Raji (cell line): ENCODE results near the gene SPTB.

Source experiments
- POLR2A ChIP-seq: IDR thresholded peaks from 2 replicates; pipeline ENCODE4 v1.6.1; 2011; ENCODE audit warnings: low read depth, low read length, control low read depth; ENCODE audit not compliant: insufficient read depth

SPTB gene

DNA sequence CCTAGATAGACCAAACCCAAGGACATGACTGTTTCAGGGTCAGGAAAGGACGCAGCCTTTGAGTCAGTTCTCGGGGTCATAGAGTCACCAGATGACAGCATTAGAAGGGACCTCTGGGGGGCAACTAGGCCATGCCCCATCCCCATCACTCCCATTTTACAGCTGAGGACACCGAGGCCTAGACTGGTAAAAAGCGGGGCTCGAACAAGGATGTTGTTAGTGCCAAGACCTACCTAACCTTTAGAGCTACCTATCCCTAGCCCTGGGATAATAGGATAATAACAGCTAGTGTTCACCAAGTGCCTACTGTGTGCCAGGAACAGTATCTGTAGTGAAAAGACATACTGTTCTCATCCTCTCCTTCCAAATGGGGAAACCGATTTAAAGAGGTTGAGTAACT lies 126.8 kb downstream of the SPTB start:
- no peak for TF ChIP-seq POLR2A

DNA sequence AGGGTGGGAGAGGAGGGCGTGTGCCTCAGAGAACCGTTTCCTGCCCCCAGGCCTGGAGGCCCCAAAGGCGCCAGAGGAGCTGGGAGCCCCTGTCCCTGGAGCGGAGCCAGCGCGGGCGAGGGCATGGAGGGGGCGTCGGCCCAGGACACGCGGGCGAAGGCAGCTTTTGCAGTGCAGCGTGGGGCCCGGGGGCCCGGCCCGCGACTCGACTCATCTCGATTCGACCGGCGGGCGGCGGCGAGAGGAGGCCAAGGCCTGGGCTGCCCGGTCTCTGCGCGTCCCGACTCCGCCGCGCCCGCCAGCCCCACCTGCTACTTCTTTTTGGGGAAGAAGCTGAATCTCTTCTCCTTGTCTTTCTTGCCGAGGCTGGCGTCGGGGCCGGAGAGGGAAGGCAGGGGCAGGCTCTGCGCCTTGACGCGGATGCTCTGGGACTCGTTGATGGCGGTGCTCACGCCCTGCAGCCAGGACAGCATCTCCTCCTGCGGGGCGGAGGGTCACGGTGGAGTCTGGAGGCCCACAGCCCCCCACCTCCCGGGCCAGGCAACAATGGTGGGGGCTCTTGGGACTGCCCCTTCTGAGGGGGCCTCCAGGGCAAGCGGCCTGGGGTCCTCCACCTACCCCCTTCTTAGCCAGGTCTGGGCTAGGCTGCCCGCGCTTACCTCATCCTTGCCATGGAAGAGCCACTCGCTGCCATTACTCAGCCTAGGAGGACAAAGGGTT lies 130.6 kb downstream of the SPTB start:
- TF ChIP-seq POLR2A = no peak

DNA sequence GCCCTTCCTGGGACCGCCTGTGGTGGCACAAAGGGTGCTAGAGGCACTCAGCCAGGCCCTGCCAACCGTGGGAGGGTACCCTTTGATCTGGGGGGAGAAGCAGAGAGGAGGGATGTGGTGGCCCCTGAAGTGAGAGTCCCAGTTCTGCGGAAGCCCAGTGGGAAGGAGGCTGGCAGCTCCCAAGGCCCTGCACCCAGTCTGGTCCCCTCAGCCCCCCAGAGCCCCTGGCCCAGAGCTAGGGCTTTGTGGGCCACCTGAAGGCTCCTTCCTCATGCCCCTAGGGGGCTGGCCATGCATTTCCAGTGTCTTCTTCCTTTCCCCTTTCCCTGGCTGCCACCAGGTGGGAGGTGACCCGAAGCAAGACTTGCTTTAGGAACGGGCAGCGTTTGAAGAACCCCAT lies 131.2 kb downstream of the SPTB start:
- TF ChIP-seq POLR2A = no peak

DNA sequence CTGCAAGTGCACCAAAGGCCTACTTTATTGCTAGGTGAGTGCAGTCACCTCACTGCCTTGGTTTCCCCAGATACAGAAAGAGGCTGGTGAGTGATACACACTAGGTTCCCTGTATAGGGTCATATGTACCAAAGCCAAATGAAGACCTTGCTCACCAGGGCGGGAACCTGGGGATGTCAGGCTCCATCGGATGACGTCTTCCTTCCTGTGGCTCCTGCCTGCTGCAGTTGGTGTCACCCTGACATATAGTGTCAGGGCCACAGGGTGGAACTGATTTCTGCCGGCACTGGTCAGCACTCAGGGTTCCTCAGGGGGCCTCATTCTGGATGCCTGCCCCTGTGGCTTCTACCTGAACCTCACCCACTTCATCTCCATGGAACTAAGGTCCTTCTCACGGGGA lies 132.4 kb downstream of the SPTB start:
- TF ChIP-seq POLR2A = no peak

DNA sequence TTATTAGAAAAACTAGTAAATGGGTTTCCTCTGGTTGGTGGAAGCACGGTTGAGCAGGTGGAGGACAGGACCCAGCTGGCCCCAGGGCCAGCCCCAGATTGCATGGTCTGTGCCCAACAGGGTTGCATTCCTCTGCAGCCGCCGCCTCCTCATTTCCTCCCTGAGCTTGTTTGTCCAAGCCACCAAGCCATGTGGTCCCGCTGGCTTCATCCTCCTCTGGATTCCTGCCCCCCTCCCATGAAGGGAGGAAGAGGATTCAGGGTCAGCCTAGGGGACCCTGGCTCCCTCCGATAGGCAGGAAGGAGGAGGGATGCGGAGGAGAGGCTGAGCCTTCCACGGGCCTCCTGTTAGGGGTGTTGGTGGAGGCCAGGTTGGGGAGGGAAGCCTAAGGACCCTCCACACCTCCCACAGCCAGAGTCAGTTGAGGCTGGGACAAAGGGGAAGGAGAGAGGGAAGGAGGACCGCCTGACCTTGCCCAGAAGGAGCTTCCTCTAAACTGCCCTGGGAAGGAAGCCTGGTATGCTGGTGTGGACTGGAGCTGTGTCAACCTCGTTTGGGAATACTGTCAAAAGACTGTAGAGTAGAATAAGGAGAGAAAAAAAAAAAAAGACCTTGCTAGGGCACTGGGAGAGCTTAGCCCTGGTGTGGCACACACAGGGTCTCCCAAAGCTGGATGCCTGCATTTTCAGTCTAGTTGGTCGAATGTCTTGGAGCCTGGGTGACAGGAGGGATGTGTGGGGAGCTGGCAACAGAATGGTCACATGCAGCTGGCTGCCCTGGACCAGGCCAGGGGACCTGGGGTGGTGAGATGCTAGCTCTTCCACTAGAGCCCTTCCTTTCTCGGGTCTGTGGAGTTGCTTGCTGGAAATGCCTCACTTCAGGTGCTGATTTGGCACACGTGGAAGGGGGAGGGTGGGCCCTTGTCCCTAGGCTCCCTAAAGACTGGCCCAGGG lies 133.1 kb downstream of the SPTB start:
- TF ChIP-seq POLR2A = no peak

DNA sequence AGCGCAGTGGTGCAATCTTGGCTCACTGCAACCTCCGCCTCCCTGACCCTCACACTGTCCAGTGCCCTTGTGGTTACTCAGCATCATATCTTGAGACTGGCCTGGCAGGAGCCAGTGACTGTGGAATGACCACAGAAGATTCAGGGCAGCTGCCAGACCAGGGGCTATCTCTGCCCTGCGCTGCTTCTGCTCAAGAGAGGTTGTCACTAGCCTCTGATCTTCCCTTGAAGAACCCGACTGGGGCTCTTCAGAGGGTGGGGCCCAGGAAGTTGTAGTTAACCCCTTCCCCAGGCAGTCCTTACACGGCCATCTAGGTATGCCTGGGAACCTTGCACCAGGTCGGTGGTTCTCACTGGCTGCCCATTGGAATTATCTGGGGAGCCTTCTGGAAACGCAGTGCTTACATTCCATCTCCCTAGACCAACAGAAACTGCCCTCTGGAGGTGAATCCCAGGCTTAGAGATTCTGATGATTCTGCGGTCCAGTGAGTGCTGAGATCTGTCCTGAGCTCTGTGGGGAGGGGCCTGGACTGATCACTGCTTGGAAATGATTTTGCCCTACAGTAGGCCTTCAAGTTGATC lies 134.1 kb downstream of the SPTB start:
- no peak for TF ChIP-seq POLR2A

DNA sequence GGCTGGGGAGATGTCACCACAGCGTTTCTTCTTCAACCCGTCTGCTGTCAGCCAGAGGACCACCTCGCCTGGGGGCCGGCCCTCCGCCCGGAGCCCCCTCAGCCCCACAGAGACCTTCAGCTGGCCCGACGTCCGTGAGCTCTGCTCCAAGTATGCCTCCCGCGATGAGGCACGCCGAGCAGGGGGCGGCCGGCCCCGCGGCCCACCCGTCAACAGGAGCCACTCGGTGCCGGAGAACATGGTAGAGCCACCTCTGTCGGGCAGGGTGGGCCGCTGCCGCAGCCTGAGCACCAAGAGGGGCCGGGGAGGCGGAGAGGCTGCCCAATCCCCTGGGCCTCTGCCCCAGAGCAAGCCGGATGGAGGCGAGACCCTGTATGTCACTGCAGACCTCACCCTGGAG lies 136.6 kb downstream of the SPTB start:
- TF ChIP-seq POLR2A = no peak

DNA sequence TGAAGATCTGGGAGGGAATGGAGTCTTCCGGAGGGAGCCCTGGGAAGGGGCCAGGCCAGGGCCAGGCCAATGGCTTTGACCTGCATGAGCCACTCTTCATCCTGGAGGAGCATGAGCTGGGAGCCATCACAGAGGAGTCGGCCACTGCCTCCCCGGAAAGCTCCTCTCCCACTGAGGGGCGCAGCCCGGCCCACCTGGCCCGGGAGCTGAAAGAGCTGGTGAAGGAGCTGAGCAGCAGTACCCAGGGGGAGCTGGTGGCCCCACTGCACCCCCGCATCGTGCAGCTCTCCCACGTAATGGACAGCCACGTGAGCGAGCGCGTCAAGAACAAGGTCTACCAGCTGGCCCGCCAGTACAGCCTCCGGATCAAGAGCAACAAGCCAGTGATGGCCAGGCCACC lies 137.7 kb downstream of the SPTB start:
- TF ChIP-seq POLR2A = no peak

DNA sequence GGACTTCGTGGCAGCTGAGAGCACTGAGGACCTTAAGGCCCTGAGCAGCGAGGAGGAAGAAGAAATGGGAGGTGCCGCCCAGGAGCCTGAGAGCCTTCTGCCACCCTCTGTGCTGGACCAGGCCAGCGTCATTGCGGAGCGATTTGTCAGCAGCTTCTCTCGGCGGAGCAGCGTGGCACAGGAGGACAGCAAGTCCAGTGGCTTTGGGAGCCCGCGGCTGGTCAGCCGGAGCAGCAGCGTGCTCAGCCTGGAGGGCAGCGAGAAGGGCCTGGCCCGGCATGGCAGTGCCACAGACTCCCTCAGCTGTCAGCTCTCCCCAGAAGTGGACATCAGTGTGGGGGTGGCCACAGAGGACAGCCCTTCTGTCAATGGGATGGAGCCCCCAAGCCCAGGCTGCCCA lies 138.5 kb downstream of the SPTB start:
- no peak for TF ChIP-seq POLR2A

DNA sequence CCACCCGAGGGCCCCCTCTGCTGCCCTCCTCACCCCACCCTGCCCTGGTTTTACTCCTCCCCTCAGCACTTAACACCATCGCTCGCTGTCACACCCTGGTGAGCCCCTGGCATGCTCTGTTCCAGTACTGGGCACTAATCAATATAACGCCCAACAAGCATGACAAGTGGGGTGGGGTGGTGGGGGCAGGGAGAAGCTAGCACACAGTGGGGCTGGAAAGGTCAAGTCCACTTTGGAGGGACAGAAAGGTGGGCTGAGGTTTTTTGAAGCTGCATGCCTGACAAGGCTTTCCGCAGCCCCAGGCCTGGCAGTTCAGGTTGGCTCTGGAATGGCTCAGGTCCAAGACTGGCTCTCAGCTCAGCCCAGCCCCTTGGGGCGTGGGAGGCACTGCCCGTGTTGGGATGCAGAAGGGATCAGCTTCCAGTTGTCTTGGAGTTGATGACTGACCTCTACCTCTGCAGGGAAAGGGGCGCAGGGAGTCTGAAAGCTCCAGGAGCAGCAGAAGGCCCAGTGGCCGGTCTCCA lies 141.4 kb downstream of the SPTB start:
- no peak for TF ChIP-seq POLR2A

DNA sequence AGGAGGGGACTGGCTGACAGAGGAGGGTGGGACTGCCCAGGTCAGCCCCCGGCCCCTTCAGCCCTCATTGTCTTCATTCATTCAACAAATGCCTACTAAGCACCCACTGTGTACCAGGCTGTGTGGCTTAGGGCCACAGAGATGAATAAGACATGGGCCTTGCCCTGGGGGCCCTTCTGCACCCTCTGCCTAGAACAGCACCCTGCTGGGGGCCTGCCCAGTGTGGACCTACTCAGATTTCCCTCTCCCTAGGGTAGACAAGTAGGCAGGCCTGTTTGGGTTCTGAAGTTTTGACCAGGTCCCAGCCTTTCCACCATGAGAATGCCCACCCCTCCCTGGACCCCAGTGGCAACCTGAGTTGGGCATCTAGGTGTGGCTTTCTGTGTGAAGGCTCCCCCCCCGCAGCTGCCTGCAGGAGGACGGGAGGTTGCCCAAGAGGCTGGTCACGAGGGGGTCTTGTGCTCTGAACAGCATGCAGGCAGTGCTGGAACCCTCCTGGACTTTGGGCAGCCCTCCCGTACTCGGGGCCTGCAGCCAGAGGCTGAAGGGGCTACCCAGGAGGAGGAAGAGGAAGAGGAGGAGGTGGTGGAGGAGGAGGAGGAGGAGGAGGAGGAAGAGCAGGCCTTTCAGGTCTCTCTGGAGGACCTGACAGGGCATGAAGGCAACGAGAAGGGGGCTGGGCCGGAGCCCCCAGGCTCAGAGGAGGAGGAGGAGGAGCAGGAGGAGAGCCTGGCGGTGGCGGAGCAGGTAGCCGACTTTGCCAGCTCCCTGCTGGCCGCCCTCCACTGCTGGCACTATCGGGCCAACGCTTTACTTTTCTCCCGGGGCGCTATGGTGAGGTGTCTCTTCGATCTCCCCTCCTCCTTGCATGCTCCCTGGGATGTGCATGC lies 142.1 kb downstream of the SPTB start:
- TF ChIP-seq POLR2A = no peak

DNA sequence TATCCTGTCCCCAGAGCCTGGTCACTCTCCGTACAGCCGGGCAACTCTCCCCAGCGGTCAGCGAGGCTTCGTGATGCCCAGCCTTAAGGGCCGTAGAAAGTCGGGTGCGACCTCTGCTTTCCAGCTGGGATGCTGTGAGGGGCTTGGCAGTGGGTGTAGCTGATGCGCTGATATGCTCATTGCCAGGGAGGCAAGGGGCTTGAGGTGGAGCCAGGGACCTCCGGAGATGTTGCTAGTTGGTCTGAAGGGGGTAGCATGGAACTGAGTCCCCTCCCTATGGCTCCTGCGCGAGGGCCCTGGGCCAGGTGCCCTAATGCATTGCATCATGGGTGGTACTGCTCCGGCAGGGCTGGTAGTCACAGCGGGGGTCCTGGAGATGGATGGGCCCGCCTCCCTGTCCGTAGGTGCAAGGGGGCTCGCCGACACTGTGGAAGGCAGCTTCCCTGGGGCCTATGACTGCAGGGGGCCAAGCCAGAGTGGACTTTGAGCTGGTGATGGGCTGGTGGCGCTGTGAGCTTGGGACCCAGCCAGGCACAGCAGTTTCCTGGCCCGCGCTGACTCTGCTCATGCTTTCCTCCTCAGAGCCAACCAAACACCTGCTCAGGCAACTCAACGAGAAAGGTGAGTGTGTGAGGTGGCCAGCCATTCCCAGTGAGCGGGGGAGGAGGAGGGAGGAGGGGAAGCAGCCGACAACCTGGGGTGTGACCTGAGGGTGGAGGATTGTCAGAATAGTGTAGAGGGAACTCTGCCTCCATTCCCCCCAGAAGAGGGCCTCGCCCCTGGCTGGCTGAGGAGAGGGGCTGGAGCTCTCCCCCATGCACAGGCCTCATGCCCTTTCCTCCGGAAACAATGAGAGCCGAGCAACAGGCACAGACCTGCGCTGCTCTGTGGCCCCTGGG lies 143.2 kb downstream of the SPTB start:
- no peak for TF ChIP-seq POLR2A

DNA sequence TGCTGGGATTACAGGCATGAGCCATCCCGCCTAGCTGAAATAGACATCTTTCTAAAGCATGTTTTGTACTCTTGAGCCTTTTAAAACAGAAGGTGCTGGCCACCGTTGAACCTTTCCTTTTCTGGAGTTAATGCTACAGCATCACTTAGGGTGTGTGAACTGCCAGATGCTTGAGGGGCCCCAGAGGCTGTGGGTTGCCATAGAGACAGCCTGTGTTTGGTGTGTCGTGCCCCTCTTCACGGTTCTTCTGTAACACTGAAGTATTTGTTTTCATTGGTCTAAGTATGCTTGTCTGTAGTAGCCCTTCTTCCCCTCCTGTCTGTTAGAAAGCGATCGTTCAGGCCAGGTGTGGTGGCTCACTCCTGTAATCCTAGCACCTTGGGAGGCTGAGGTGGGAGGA lies 144.7 kb downstream of the SPTB start:
- no peak for TF ChIP-seq POLR2A

DNA sequence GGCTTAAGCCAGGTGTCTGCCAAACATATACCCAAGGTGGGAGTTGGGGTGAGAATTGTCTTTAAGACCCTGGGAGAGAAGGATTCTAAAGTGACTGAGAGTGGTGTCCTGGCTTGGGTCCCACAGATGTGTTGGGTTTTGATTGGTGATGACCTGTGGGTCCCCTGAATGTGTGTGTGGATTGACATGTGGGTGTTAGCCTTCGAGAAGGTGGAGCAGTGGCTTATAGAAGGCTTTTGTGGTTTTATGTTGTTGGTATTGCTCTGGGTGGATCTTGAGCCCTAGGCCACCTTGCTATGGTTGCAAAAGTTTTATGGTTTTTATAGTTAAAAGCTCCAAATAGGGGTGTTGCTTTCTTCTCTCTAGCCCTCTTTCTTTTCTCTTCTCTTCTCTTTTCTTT lies 145.8 kb downstream of the SPTB start:
- TF ChIP-seq POLR2A = no peak
